Mammary epithelial cell (primary cell): Measurements from ENCODE around the gene DYNC1I2.

ENCODE experiments used
- CTCF ChIP-seq, 2 donors: IDR thresholded peaks in 1 of 2; conservative IDR thresholded peaks in 1 of 2; 2 replicates each; pipeline ENCODE4 v1.5.1; 2011 to 2012; ENCODE audit warnings: inconsistent platforms in 2 of 2, low read length in 2 of 2, mild to moderate bottlenecking in 2 of 2, control low read depth in 1 of 2, low read depth in 1 of 2; ENCODE audit not compliant: insufficient read depth in 1 of 2; ENCODE audit errors: extremely low read depth in 1 of 2
- EZH2 ChIP-seq: IDR thresholded peaks from 2 replicates; pipeline ENCODE4 v1.6.1; 2012; ENCODE audit warnings: low read length, inconsistent platforms, borderline replicate concordance

GRCh38 chr2:171794918-171795317 lies 107.6 kb downstream of the DYNC1I2 start:
- TF ChIP-seq EZH2 (no peak), CTCF (conservative IDR thresholded peaks at IDR 0.05 in 1 of 2, IDR thresholded peaks at IDR 0.05 in 1 of 2; ENCODE audit: extremely low read depth in 1 of 2, insufficient read depth in 1 of 2, low read depth in 1 of 2, low read length in 2 of 2) (no peak)
